H1 (cell line): ENCODE results near the gene SEMA4D. TPM values are rescaled to one million over a fixed set of nuclear protein-coding genes. Genes with fewer than 3 reads are reported as not detected.

Experiments used
- CTCF ChIA-PET: fragments of 300-600 bp; sonication (Branson Sonifier 250); formaldehyde crosslinking; loops from one replicate; lab custom pipeline; 2021; ENCODE audit not compliant: partially characterized antibody; lab: Charles Lee
- POLR2A ChIA-PET: fragments of 300-600 bp; sonication (Branson Sonifier 250); formaldehyde crosslinking; loops from one replicate; lab custom pipeline; 2021; ENCODE audit warnings: inconsistent platforms; ENCODE audit not compliant: partially characterized antibody; lab: Charles Lee
- DNase-seq, 2 experiments: peaks; one replicate each; pipeline versions ENCODE4 v3.0.0 to v3.0.0-alpha.2; 2010 to 2022; ENCODE audit warnings: low spot score in 2 of 2, low read depth in 1 of 2, mixed read lengths in 1 of 2
- FAIRE-seq: peaks from 2 replicates; lab custom pipeline; 2011; peaks lifted over from hg19 to GRCh38; lab: Jason Lieb, UNC
- H2AFZ ChIP-seq: 2 replicates; pipeline ENCODE4 v1.8.1; 2012; ENCODE audit warnings: low read length, inconsistent platforms
- H2AK5ac ChIP-seq: 2 replicates; pipeline ENCODE4 v1.6.1; 2013; ENCODE audit warnings: low read depth, low read length
- H2BK120ac ChIP-seq: replicated peaks from 2 replicates; pipeline ENCODE3; 2013; ENCODE audit warnings: low read depth, low read length, inconsistent platforms
- H2BK12ac ChIP-seq: 2 replicates; pipeline ENCODE4 v1.6.1; 2013; ENCODE audit warnings: low read depth, low read length
- H2BK15ac ChIP-seq: 2 replicates; pipeline ENCODE4 v1.6.1; 2013; ENCODE audit warnings: low read length
- H2BK20ac ChIP-seq: 2 replicates; pipeline ENCODE4 v1.6.1; 2013; ENCODE audit warnings: low read length
- H2BK5ac ChIP-seq: 2 replicates; pipeline ENCODE4 v1.6.1; 2013; ENCODE audit warnings: low read depth, low read length
- H3K14ac ChIP-seq: 2 replicates; pipeline ENCODE4 v1.6.1; 2013; ENCODE audit warnings: inconsistent platforms; ENCODE audit not compliant: insufficient read length
- H3K18ac ChIP-seq: 2 replicates; pipeline ENCODE4 v1.6.1; 2013; ENCODE audit warnings: low read length; ENCODE audit errors: extremely low read depth
- H3K23ac ChIP-seq: 2 replicates; pipeline ENCODE4 v1.6.1; 2013; ENCODE audit warnings: inconsistent platforms; ENCODE audit not compliant: insufficient read length
- H3K23me2 ChIP-seq: 2 replicates; pipeline ENCODE4 v1.6.1; 2013; ENCODE audit warnings: low read depth, low read length
- H3K27ac ChIP-seq: 2 replicates; pipeline ENCODE4 v1.6.1; 2011; ENCODE audit warnings: low read depth, low read length, inconsistent platforms
- H3K27me3 ChIP-seq, 4 experiments: replicated peaks in 1 of 4; 1 replicate in 1 of 4; 2 replicates in 3 of 4; pipeline versions ENCODE4 v1.6.1 to v1.8.1; 2011 to 2013; ENCODE audit warnings: low read length in 3 of 4, mild to moderate bottlenecking in 3 of 4, inconsistent platforms in 2 of 4, mixed read lengths in 2 of 4, moderate library complexity in 1 of 4; ENCODE audit not compliant: control insufficient read depth in 3 of 4, insufficient read depth in 3 of 4; ENCODE audit errors: extremely low read depth in 1 of 4
- H3K36me3 ChIP-seq, 4 experiments: 2 replicates each; pipeline versions ENCODE4 v1.6.1 to v1.8.1; 2011 to 2013; ENCODE audit warnings: mild to moderate bottlenecking in 4 of 4, low read length in 3 of 4, moderate library complexity in 2 of 4, control low read depth in 1 of 4, inconsistent platforms in 1 of 4; ENCODE audit not compliant: insufficient read depth in 4 of 4, control insufficient read depth in 2 of 4
- H3K4ac ChIP-seq: replicated peaks from 2 replicates; pipeline ENCODE3; 2013; ENCODE audit warnings: low read length, low read depth, mixed read lengths, inconsistent platforms; ENCODE audit not compliant: insufficient read length
- H3K4me1 ChIP-seq, 4 experiments: replicated peaks in 1 of 4; 1 replicate in 1 of 4; 2 replicates in 3 of 4; pipeline versions ENCODE4 v1.6.1 to v1.8.1; 2011 to 2013; ENCODE audit warnings: low read length in 3 of 4, inconsistent platforms in 2 of 4, mixed read lengths in 1 of 4; ENCODE audit not compliant: insufficient read depth in 4 of 4, control insufficient read depth in 3 of 4
- H3K4me2 ChIP-seq, 2 experiments: 2 replicates each; pipeline versions ENCODE4 v1.6.1 to v1.8.1; 2011 to 2013; ENCODE audit warnings: low read depth in 2 of 2, low read length in 2 of 2, control low read depth in 1 of 2, inconsistent platforms in 1 of 2, mild to moderate bottlenecking in 1 of 2; ENCODE audit not compliant: insufficient read depth in 1 of 2
- H3K4me3 ChIP-seq, 4 experiments: fragments of 200-600, 300-600 bp in 1 of 4; sonication (generic), shearing (Covaris generic), sonication (Bioruptor Twin) in 1 of 4; 2 replicates each; pipeline versions ENCODE4 v1.5.1 to v1.8.1; 2011 to 2016; ENCODE audit warnings: low read length in 4 of 4, low read depth in 3 of 4, control low read depth in 2 of 4, inconsistent platforms in 2 of 4, mild to moderate bottlenecking in 2 of 4, mixed read lengths in 1 of 4, moderate library complexity in 1 of 4; ENCODE audit not compliant: insufficient read depth in 2 of 4; ENCODE audit errors: extremely low read depth in 1 of 4
- H3K56ac ChIP-seq: replicated peaks from 2 replicates; pipeline ENCODE3; 2013; ENCODE audit warnings: low read depth, mild to moderate bottlenecking, mixed read lengths, low read length, inconsistent platforms; ENCODE audit not compliant: insufficient read length
- H3K79me1 ChIP-seq: 2 replicates; pipeline ENCODE4 v1.6.1; 2013; ENCODE audit warnings: low read depth, low read length, control low read depth
- H3K79me2 ChIP-seq, 2 experiments: 2 replicates each; pipeline versions ENCODE4 v1.6.1 to v1.8.1; 2012 to 2013; ENCODE audit warnings: low read length in 2 of 2, mild to moderate bottlenecking in 2 of 2, inconsistent platforms in 1 of 2; ENCODE audit not compliant: insufficient read depth in 2 of 2, control insufficient read depth in 1 of 2
- H3K9ac ChIP-seq, 4 experiments: replicated peaks in 1 of 4; 1 replicate in 1 of 4; 2 replicates in 3 of 4; pipeline versions ENCODE4 v1.6.1 to v1.8.1; 2011 to 2013; ENCODE audit warnings: low read depth in 3 of 4, low read length in 3 of 4, control low read depth in 2 of 4, mild to moderate bottlenecking in 2 of 4, moderate library complexity in 2 of 4, inconsistent platforms in 1 of 4; ENCODE audit errors: extremely low read depth in 1 of 4
- H3K9me3 ChIP-seq, 2 experiments: 2 replicates each; pipeline versions ENCODE4 v1.6.1 to v1.8.1; 2012 to 2013; ENCODE audit warnings: mild to moderate bottlenecking in 2 of 2, moderate library complexity in 2 of 2, control low read depth in 1 of 2, inconsistent platforms in 1 of 2, low read depth in 1 of 2, low read length in 1 of 2, mixed read lengths in 1 of 2; ENCODE audit not compliant: insufficient read depth in 2 of 2
- H4K20me1 ChIP-seq, 2 experiments: replicated peaks in 1 of 2; 2 replicates each; pipeline versions ENCODE3 to v1.8.1; 2011 to 2013; ENCODE audit warnings: inconsistent platforms in 2 of 2, low read length in 2 of 2, mild to moderate bottlenecking in 1 of 2; ENCODE audit not compliant: insufficient read depth in 2 of 2, control insufficient read depth in 1 of 2
- H4K5ac ChIP-seq: 2 replicates; pipeline ENCODE4 v1.6.1; 2013; ENCODE audit warnings: low read length, low read depth, mixed read lengths, inconsistent platforms; ENCODE audit not compliant: insufficient read length
- H4K8ac ChIP-seq: 2 replicates; pipeline ENCODE4 v1.8.0; 2013; ENCODE audit warnings: mild to moderate bottlenecking, moderate library complexity, low read length, inconsistent platforms; ENCODE audit not compliant: insufficient read depth; ENCODE audit errors: extremely low read depth
- H4K91ac ChIP-seq: replicated peaks from 2 replicates; pipeline ENCODE3; 2013; ENCODE audit warnings: low read length, mixed read lengths, inconsistent platforms; ENCODE audit not compliant: insufficient read length
- ASH2L ChIP-seq: fragments of 200-600, 300-600 bp; sonication (generic); IDR thresholded peaks from one replicate; pipeline ENCODE4 v1.7.1; 2017; ENCODE audit warnings: low read length
- CBX5 ChIP-seq: fragments of 300-800, 300-1000 bp; sonication (generic); IDR thresholded peaks from 2 replicates; pipeline ENCODE4 v1.7.1; 2016; ENCODE audit warnings: antibody characterized with exemption, low read length, low read depth
- CHD1 ChIP-seq: IDR thresholded peaks from 2 replicates; pipeline ENCODE4 v1.6.1; 2012; ENCODE audit warnings: low read depth, low read length, improper control_type of control experiment
- JUN ChIP-seq: IDR thresholded peaks from 2 replicates; pipeline ENCODE4 v1.6.1; 2011; ENCODE audit warnings: low read depth, mild to moderate bottlenecking, improper control_type of control experiment, low read length
- PHF8 ChIP-seq: fragments of 200-600 bp; sonication (generic); conservative IDR thresholded peaks from 2 replicates; pipeline ENCODE4 v1.7.1; 2012; ENCODE audit warnings: low read depth, mild to moderate bottlenecking, inconsistent platforms, low read length, moderate library complexity
- TAF7 ChIP-seq: optimal IDR thresholded peaks from 2 replicates; pipeline ENCODE3; 2011; ENCODE audit warnings: low read depth, mild to moderate bottlenecking, inconsistent platforms, low read length, moderate library complexity, borderline replicate concordance
- TEAD4 ChIP-seq: IDR thresholded peaks from 2 replicates; pipeline ENCODE4 v1.6.1; 2012; ENCODE audit warnings: low read depth, low read length, inconsistent platforms, mixed read lengths
- YY1 ChIP-seq: IDR thresholded peaks from 2 replicates; pipeline ENCODE4 v1.6.1; 2011; ENCODE audit warnings: low read depth, mild to moderate bottlenecking, low read length
- ZNF274 ChIP-seq: IDR thresholded peaks from 2 replicates; pipeline ENCODE4 v1.7.0; 2012; ENCODE audit warnings: low read length, borderline replicate concordance; ENCODE audit errors: extremely low read depth
- WGBS, 2 experiments: shearing (Covaris generic) in 1 of 2; methylation state at CpG; one replicate each; pipeline versions ENCODE4 v1.1.6 to v1.1.7; 2013 to 2015; ENCODE audit warnings: low lambda C conversion rate in 2 of 2, mixed read lengths in 2 of 2, inconsistent platforms in 1 of 2, low coverage in 1 of 2, missing lambda C conversion rate in 1 of 2; ENCODE audit not compliant: insufficient replicate concordance in 2 of 2, insufficient coverage in 1 of 2, insufficient read length in 1 of 2; ENCODE audit errors: extremely low coverage in 1 of 2, missing lambda C conversion rate in 1 of 2; 5-methylcytosine and 5-hydroxymethylcytosine counted together
- polyA plus RNA-seq, 7 experiments: library from polyadenylated mRNA; depleted of rRNA in 3 of 7; stranded (reverse) in 5 of 7; unstranded in 2 of 7; fragments of >200 nt in 5 of 7; fragments of 200-250 nt in 2 of 7; gene quantifications; 1 replicate in 5 of 7; 2 replicates in 1 of 7; 4 replicates in 1 of 7; pipeline versions ENCODE4 v1.2.1 to v1.2.3, GENCODE V29; 2011 to 2013; ENCODE audit warnings: missing spikeins in 2 of 7, mixed read lengths in 2 of 7
- total RNA-seq: library from RNA; stranded (reverse); fragmentation: NEBNext Ultra II Directional; extraction: Animal tissue kit (Norgen Biotek cat#: 25700); gene quantifications from 2 replicates; pipeline ENCODE4 v1.2.1, GENCODE V29; 2021
- TF ChIP-seq, protein P1 (sequence below): IDR thresholded peaks from 2 replicates; pipeline ENCODE4 v1.6.1; 2012; ENCODE audit warnings: low read length, inconsistent platforms

Gene SEMA4D
- total and polyA plus RNA-seq, 2 of the 8 experiments (the other 6 are each of a cell fraction or from before 2014, with no cell fraction given) = 21.0 to 70.4 TPM

DNA sequence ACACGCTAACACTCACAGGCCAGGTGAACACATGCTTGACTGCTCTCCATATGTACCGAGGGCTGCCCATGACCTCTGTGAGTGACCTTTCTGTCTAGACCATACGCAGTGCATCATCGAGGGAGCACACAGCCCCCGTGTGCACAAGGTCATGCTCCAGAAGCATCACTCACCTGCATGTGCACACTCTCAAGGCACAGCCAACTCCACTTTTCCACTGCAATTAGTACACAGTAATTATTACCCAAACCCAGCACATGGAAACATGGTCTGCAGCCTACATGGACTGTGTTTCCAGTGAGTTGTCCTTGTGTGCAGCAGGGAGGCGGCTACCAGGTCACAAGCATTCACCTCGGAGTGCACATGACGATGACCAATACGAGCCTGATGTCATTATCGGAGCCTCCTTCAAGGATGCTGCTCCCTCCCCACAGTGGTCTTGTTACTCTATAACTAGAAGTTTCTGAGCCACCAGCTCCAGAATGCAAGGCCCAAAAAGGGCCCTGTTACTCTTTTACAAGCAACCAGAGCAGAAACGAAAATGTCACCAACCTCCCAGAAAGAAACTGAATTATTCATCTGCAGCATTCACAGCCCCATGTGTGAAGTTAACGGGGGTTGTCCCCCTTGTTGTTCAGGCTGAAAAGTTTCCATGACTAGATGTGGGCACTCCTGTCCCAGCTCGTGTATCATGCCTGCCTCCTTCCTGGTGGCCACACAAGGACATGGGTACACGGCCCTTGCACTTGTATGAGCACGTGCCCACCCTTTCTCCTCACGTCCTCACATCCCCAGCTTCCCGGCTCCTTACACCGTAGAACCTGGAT lies 31.2 kb downstream of the SEMA4D start:
- Histone ChIP-seq H2BK12ac (peak overlapping the region; percentile 72), H3K18ac (peak overlapping the region; percentile 66; the same call in 1 of the 2 replicates), H3K27me3 (no peaks in the 10 kb centered on the region), H3K4ac (no peak overlapping the region), H3K56ac (no peak overlapping the region), H3K79me2 (peaks cover 4 to 92% of the 10 kb centered on the region in 2 experiments), H3K9ac (no peak overlapping the region), H3K4me1 (peaks cover 6 to 36% (median 21%) of the 10 kb centered on the region in 4 experiments), H3K14ac (no peak overlapping the region), H3K9me3 (no peaks in the 10 kb centered on the region), H2BK15ac (peak overlapping the region; percentile 82; the same call in 1 of the 2 replicates), H3K36me3 (0 out of 8 replicates have a peak, but pooled peaks cover 0 to 3% (median 0%) of the 10 kb centered on the region in 4 experiments), H4K5ac (peak overlapping the region; percentile 18), H2BK20ac (peak overlapping the region; percentile 76; the same call in 1 of the 2 replicates), H3K4me2 (no peak overlapping the region), H2AFZ (no peak overlapping the region), H4K20me1 (peaks cover 3 to 10% of the 10 kb centered on the region in 2 experiments), H3K23ac (no peak overlapping the region), H3K27ac (no peak overlapping the region), H3K79me1 (peaks cover 32% of the 10 kb centered on the region), H3K4me3 (no peak overlapping the region), H2BK120ac (peak overlapping the region; percentile 36), H4K8ac (no peak overlapping the region; the same call in 1 of the 2 replicates), H3K23me2 (no peaks in the 10 kb centered on the region), H2BK5ac (peak overlapping the region; percentile 76; the same call in 1 of the 2 replicates), H4K91ac (peak overlapping the region; percentile 82), H2AK5ac (peak overlapping the region; percentile 87; the same call in 1 of the 2 replicates)
- DNase-seq = no peak
- WGBS, 2 experiments = 93% methylated on average over 18 of the region's 18 CpGs; no CpG with 5 or more reads in 1 of the 2 experiments
- ChIA-PET CTCF (interaction anchor here (0.8 kb wide), 1 partner anchor 38 kb away, joined by 3 read pairs; no protein-coding TSS in a partner anchor), POLR2A (no interaction called here)
- FAIRE-seq = no peak
- TF ChIP-seq JUN (no peak), TAF7 (no peak), YY1 (no peak), PHF8 (no peak), ZNF274 (no peak), TEAD4 (no peak), ASH2L (no peak), CBX5 (no peak), CHD1 (no peak)
- TF ChIP-seq, protein P1, sequence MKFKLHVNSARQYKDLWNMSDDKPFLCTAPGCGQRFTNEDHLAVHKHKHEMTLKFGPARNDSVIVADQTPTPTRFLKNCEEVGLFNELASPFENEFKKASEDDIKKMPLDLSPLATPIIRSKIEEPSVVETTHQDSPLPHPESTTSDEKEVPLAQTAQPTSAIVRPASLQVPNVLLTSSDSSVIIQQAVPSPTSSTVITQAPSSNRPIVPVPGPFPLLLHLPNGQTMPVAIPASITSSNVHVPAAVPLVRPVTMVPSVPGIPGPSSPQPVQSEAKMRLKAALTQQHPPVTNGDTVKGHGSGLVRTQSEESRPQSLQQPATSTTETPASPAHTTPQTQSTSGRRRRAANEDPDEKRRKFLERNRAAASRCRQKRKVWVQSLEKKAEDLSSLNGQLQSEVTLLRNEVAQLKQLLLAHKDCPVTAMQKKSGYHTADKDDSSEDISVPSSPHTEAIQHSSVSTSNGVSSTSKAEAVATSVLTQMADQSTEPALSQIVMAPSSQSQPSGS = no peak
